GM23248 (cell line): ENCODE data around the gene PRR9. TPM values are rescaled to one million over a fixed set of nuclear protein-coding genes. Genes with fewer than 3 reads are reported as not detected.
"Not testable (repeated sequence)": the region's sequence is repeated elsewhere in the genome, so short reads cannot be mapped to it uniquely, and the experiment has no call there.

ENCODE experiments used
- DNase-seq: peaks from one replicate; pipeline ENCODE4 v3.0.0-alpha.2; 2015
- H2AFZ ChIP-seq: fragments of 200-600 bp; sonication (generic); 2 replicates; pipeline ENCODE4 v1.6.1; 2016; ENCODE audit warnings: antibody characterized with exemption
- H3F3A ChIP-seq: fragments of 200-600 bp; sonication (generic); 2 replicates; pipeline ENCODE4 v1.6.1; 2016; ENCODE audit warnings: mild to moderate bottlenecking, antibody characterized with exemption, mixed run types; ENCODE audit not compliant: insufficient read depth
- H3K27ac ChIP-seq: fragments of 200-600 bp; sonication (generic); 2 replicates; pipeline ENCODE4 v1.5.1; 2016; ENCODE audit warnings: mild to moderate bottlenecking
- H3K27me3 ChIP-seq: fragments of 200-600 bp; sonication (generic); replicated peaks from 2 replicates; pipeline ENCODE4 v1.6.1; 2016; ENCODE audit warnings: mild to moderate bottlenecking; ENCODE audit not compliant: insufficient read depth
- H3K36me3 ChIP-seq: fragments of 200-600 bp; sonication (generic); 2 replicates; pipeline ENCODE4 v1.6.1; 2016; ENCODE audit warnings: low read depth, mild to moderate bottlenecking
- H3K4me1 ChIP-seq: fragments of 200-600 bp; sonication (generic); 2 replicates; pipeline ENCODE4 v1.6.1; 2016; ENCODE audit warnings: mild to moderate bottlenecking; ENCODE audit not compliant: insufficient read depth
- H3K4me2 ChIP-seq: fragments of 200-600 bp; sonication (generic); one replicate; pipeline ENCODE4 v1.6.1; 2016; ENCODE audit warnings: mild to moderate bottlenecking; ENCODE audit not compliant: unreplicated experiment
- H3K4me3 ChIP-seq: fragments of 200-600 bp; sonication (generic); 2 replicates; pipeline ENCODE4 v1.5.1; 2016; ENCODE audit warnings: mild to moderate bottlenecking
- H3K79me2 ChIP-seq: fragments of 200-600 bp; sonication (generic); 2 replicates; pipeline ENCODE4 v1.6.1; 2016; ENCODE audit warnings: mild to moderate bottlenecking; ENCODE audit not compliant: insufficient read depth
- H3K9ac ChIP-seq: fragments of 200-600 bp; sonication (generic); 2 replicates; pipeline ENCODE4 v1.6.1; 2016; ENCODE audit warnings: mild to moderate bottlenecking
- H3K9me2 ChIP-seq: fragments of 200-600 bp; sonication (generic); 2 replicates; pipeline ENCODE4 v1.6.1; 2016; ENCODE audit warnings: mixed run types, mild to moderate bottlenecking, moderate library complexity; ENCODE audit not compliant: insufficient read depth
- H3K9me3 ChIP-seq: fragments of 200-600 bp; sonication (generic); one replicate; pipeline ENCODE4 v1.6.1; 2017; ENCODE audit warnings: low read depth
- H4K20me1 ChIP-seq: fragments of 200-600 bp; sonication (generic); 2 replicates; pipeline ENCODE4 v1.6.0; 2016; ENCODE audit not compliant: insufficient read depth
- EZH2 ChIP-seq: fragments of 200-600 bp; sonication (generic); IDR thresholded peaks from 2 replicates; pipeline ENCODE4 v1.6.1; 2018; ENCODE audit warnings: antibody characterized with exemption, mild to moderate bottlenecking; ENCODE audit not compliant: insufficient read depth, poor library complexity, severe bottlenecking
- EZH2phosphoT487 ChIP-seq: fragments of 200-600 bp; sonication (generic); IDR thresholded peaks from 2 replicates; pipeline ENCODE4 v1.6.1; 2018; ENCODE audit warnings: antibody characterized with exemption, moderate library complexity, mild to moderate bottlenecking, low read depth; ENCODE audit not compliant: insufficient read depth
- WGBS, 2 experiments: methylation state at CpG; one replicate each; pipeline ENCODE4 v1.1.6; 2015 to 2017; ENCODE audit warnings: low lambda C conversion rate in 2 of 2, low coverage in 1 of 2; ENCODE audit errors: missing lambda C conversion rate in 2 of 2; 5-methylcytosine and 5-hydroxymethylcytosine counted together
- in situ Hi-C: fragments of 300-500 bp; cut with MboI; formaldehyde crosslinking; loops from 2 replicates; pipeline ENCODE4 v1.15.0; 2020
- polyA plus RNA-seq: library from polyadenylated mRNA; unstranded; fragments of >200 nt; fragmentation: Nextera tagmentation; extraction: Ambion mirVana; gene quantifications from 2 replicates; pipeline ENCODE4 v1.2.1, GENCODE V29; 2016
- total RNA-seq: library from RNA; depleted of rRNA; stranded (reverse); fragments of >200 nt; shearing (Covaris generic); gene quantifications from 2 replicates; pipeline ENCODE4 v1.2.3, GENCODE V29; 2014; rRNA removed

The PRR9 gene
- total RNA-seq (not detected in 2 replicates), polyA plus RNA-seq (0.30 and 0.47 TPM in 2 replicates)

GRCh38 chr1:153217212-153217611 lies at the start of gene PRR9:
Gene PRR9, plus strand, starts transcription at chr1:153217584. Its CDS starts 561 bp downstream, at chr1:153218145.
- no peaks in the 10 kb centered on the region for H3K4me1 ChIP-seq
- H3K9me2 ChIP-seq = no peaks in the 10 kb centered on the region
- H3K27me3 ChIP-seq = no peaks in the 10 kb centered on the region
- H3K9ac ChIP-seq = no peak within 1 kb of the TSS
- no peak within 1 kb of the TSS for H3K4me2 ChIP-seq
- H3K9me3 ChIP-seq = no peaks in the 10 kb centered on the region
- H3K4me3 ChIP-seq = no peak within 1 kb of the TSS
- in situ Hi-C loops = loop anchor here (25.0 kb wide), 1 partner anchor 555 kb away; the partner anchor contains the start of gene LCE2D
- H3K27ac ChIP-seq = no peak within 1 kb of the TSS
- WGBS, 2 experiments = 27 to 42% methylated on average over 3 of the region's 3 CpGs
- no peak for TF ChIP-seq EZH2
- TF ChIP-seq EZH2phosphoT487 = no peak
- H3K79me2 ChIP-seq = no peaks in the 10 kb centered on the region
- DNase-seq = peak; percentile 55
- no peaks in the 10 kb centered on the region for H3F3A ChIP-seq
- no peaks in the 10 kb centered on the region for H4K20me1 ChIP-seq
- H3K36me3 ChIP-seq = no peaks in the 10 kb centered on the region
- H2AFZ ChIP-seq = no peak within 1 kb of the TSS

- TF ChIP-seq EZH2phosphoT487 (no peak), EZH2 (no peak)
- H3K79me2 ChIP-seq = no peaks in the 10 kb centered on the region
- H3K4me1 ChIP-seq = no peaks in the 10 kb centered on the region
- no peak overlapping the region for H3K27ac ChIP-seq
- H3K36me3 ChIP-seq = no peaks in the 10 kb centered on the region
- H4K20me1 ChIP-seq = no peaks in the 10 kb centered on the region
- H3F3A ChIP-seq = no peaks in the 10 kb centered on the region
- H3K4me2 ChIP-seq = no peak overlapping the region
- DNase-seq = no peak
- no peaks in the 10 kb centered on the region for H3K9me3 ChIP-seq
- in situ Hi-C loops = no loop called here
- H2AFZ ChIP-seq = no peak overlapping the region
- 0 out of 2 replicates have a peak, but pooled peaks cover 5% of the 10 kb centered on the region for H3K27me3 ChIP-seq
- no peak overlapping the region for H3K4me3 ChIP-seq
- no peak overlapping the region for H3K9ac ChIP-seq
- 6 to 13% methylated on average over 2 of the region's 2 CpGs for WGBS, 2 experiments
- H3K9me2 ChIP-seq = no peaks in the 10 kb centered on the region
These were observed 48.7 kb upstream of the PRR9 start for GRCh38 chr1:153168686-153169085.

- Histone ChIP-seq H3K9ac (no peak overlapping the region), H3K4me1 (no peaks in the 10 kb centered on the region), H2AFZ (no peak overlapping the region), H4K20me1 (no peaks in the 10 kb centered on the region), H3K4me2 (no peak overlapping the region), H3K4me3 (no peak overlapping the region), H3F3A (no peaks in the 10 kb centered on the region), H3K27me3 (peaks cover 7% of the 10 kb centered on the region), H3K27ac (no peak overlapping the region), H3K9me3 (no peaks in the 10 kb centered on the region), H3K36me3 (no peaks in the 10 kb centered on the region), H3K9me2 (no peaks in the 10 kb centered on the region), H3K79me2 (no peaks in the 10 kb centered on the region)
- no peak for DNase-seq
- TF ChIP-seq EZH2 (no peak), EZH2phosphoT487 (no peak)
- in situ Hi-C loops = no loop called here
These were observed 42.8 kb upstream of the PRR9 start for GRCh38 chr1:153174624-153175023.

GRCh38 chr1:153178922-153179321 lies 38.5 kb upstream of the PRR9 start:
- Histone ChIP-seq H3K27me3 (peaks cover 3% of the 10 kb centered on the region), H3K9ac (no peak overlapping the region), H3K4me2 (no peak overlapping the region), H3K4me1 (no peaks in the 10 kb centered on the region), H3K27ac (no peak overlapping the region), H2AFZ (no peak overlapping the region), H3K4me3 (no peak overlapping the region), H4K20me1 (no peaks in the 10 kb centered on the region), H3K9me3 (no peaks in the 10 kb centered on the region), H3K79me2 (no peaks in the 10 kb centered on the region), H3K36me3 (no peaks in the 10 kb centered on the region), H3F3A (no peaks in the 10 kb centered on the region), H3K9me2 (no peaks in the 10 kb centered on the region)
- DNase-seq = no peak
- in situ Hi-C loops = no loop called here
- no peak for TF ChIP-seq EZH2
- TF ChIP-seq EZH2phosphoT487 = no peak

- Histone ChIP-seq H3K36me3 (no peaks in the 10 kb centered on the region), H3K4me2 (no peak overlapping the region), H4K20me1 (no peaks in the 10 kb centered on the region), H3K4me1 (no peaks in the 10 kb centered on the region), H3K27ac (no peak overlapping the region), H3F3A (no peaks in the 10 kb centered on the region), H3K9me3 (no peaks in the 10 kb centered on the region), H3K9ac (no peak overlapping the region), H3K9me2 (no peaks in the 10 kb centered on the region), H3K4me3 (no peak overlapping the region), H2AFZ (no peak overlapping the region), H3K27me3 (peaks cover 3% of the 10 kb centered on the region), H3K79me2 (no peaks in the 10 kb centered on the region)
- in situ Hi-C loops = no loop called here
- DNase-seq = no peak
- 38 to 40% methylated on average over 4 of the region's 4 CpGs for WGBS, 2 experiments
- TF ChIP-seq EZH2phosphoT487 (no peak), EZH2 (no peak)
These were observed 36.8 kb upstream of the PRR9 start for GRCh38 chr1:153180556-153180955.

- in situ Hi-C loops, H3F3A ChIP-seq, H2AFZ ChIP-seq, H3K27me3 ChIP-seq, H4K20me1 ChIP-seq, H3K9me2 ChIP-seq, H3K9me3 ChIP-seq, H3K4me3 ChIP-seq, H3K79me2 ChIP-seq, H3K27ac ChIP-seq, H3K36me3 ChIP-seq, H3K9ac ChIP-seq, H3K4me2 ChIP-seq, H3K4me1 ChIP-seq: not testable (repeated sequence)
- DNase-seq = peak; percentile 4
- WGBS, 2 experiments = 11 to 13% methylated on average over 4 of the region's 4 CpGs
These were observed 29.1 kb upstream of the PRR9 start for GRCh38 chr1:153188301-153188700.
